K562 (cell line): ENCODE data around the gene L3MBTL1. TPM values are rescaled to one million over a fixed set of nuclear protein-coding genes. Genes with fewer than 3 reads are reported as not detected.

Experiments used
- BRCA1 ChIP-seq, 2 experiments: fragments of 450-650 bp in 1 of 2; sonication (generic) in 1 of 2; formaldehyde crosslinking in 1 of 2; IDR thresholded peaks; 2 replicates each; pipeline versions ENCODE4 v1.5.0 to v1.6.1; 2017 to 2020; ENCODE audit warnings: mild to moderate bottlenecking in 1 of 2, missing genetic modification reagents in 1 of 2
- CBX5 ChIP-seq: IDR thresholded peaks from 2 replicates; pipeline ENCODE4 v1.6.1; 2014; ENCODE audit warnings: low read depth, borderline replicate concordance
- DMBX1 ChIP-seq: fragments of 250-450 bp; sonication (Bioruptor Pico); IDR thresholded peaks from 2 replicates; pipeline ENCODE4 v1.8.0; 2022; ENCODE audit warnings: inconsistent platforms, mild to moderate bottlenecking, moderate library complexity, borderline replicate concordance
- ELF1 ChIP-seq: fragments of 200-800 bp; sonication (Bioruptor generic); IDR thresholded peaks from 2 replicates; pipeline ENCODE4 v1.6.1; 2016; ENCODE audit warnings: missing genetic modification characterization, missing compliant biosample characterization
- EP400 ChIP-seq: fragments of 450-650 bp; IDR thresholded peaks from 2 replicates; pipeline ENCODE4 v1.6.1; 2017; ENCODE audit warnings: antibody characterized with exemption, mild to moderate bottlenecking, moderate library complexity
- FIP1L1 ChIP-seq: fragments of 200-400 bp; formaldehyde crosslinking; IDR thresholded peaks from 2 replicates; pipeline ENCODE4 v1.6.1; 2018; ENCODE audit warnings: mild to moderate bottlenecking, low read depth, low read length; ENCODE audit not compliant: poor library complexity, severe bottlenecking
- FOS ChIP-seq: IDR thresholded peaks from 3 replicates; pipeline ENCODE4 v1.6.1; 2011; ENCODE audit not compliant: insufficient read length; ENCODE audit errors: extremely low read depth
- GTF2F1 ChIP-seq: IDR thresholded peaks from 2 replicates; pipeline ENCODE4 v1.6.1; 2011; ENCODE audit warnings: low read depth, low read length, improper control_type of control experiment
- HDAC3 ChIP-seq: fragments of 450-650 bp; IDR thresholded peaks from 2 replicates; pipeline ENCODE4 v1.6.1; 2018; ENCODE audit warnings: borderline replicate concordance, mild to moderate bottlenecking, moderate library complexity; ENCODE audit not compliant: partially characterized antibody
- HLTF ChIP-seq: fragments of 450-650 bp; IDR thresholded peaks from 2 replicates; pipeline ENCODE4 v1.6.1; 2016
- HNRNPK ChIP-seq: fragments of 200-400 bp; formaldehyde crosslinking; IDR thresholded peaks from one replicate; pipeline ENCODE4 v1.6.1; 2018; ENCODE audit warnings: mild to moderate bottlenecking, low read depth, low read length; ENCODE audit not compliant: poor library complexity, severe bottlenecking
- LCOR ChIP-seq: sonication (generic); formaldehyde crosslinking; IDR thresholded peaks from 2 replicates; pipeline ENCODE4 v1.8.0; 2022; ENCODE audit warnings: mild to moderate bottlenecking, missing genetic modification reagents
- NFATC3 ChIP-seq: fragments of 450-650 bp; IDR thresholded peaks from 2 replicates; pipeline ENCODE4 v1.6.1; 2017; ENCODE audit warnings: mild to moderate bottlenecking
- NFRKB ChIP-seq: fragments of 450-650 bp; IDR thresholded peaks from 2 replicates; pipeline ENCODE4 v1.6.1; 2016; ENCODE audit warnings: low read depth
- NR2C1 ChIP-seq, 2 experiments: fragments of 450-650 bp; IDR thresholded peaks; 2 replicates each; pipeline ENCODE4 v1.6.1; 2017; ENCODE audit warnings: mild to moderate bottlenecking in 2 of 2, antibody characterized with exemption in 1 of 2, inconsistent platforms in 1 of 2, missing compliant biosample characterization in 1 of 2, missing genetic modification characterization in 1 of 2
- NRF1 ChIP-seq, 2 experiments: fragments of 450-650 bp; IDR thresholded peaks in 1 of 2; conservative IDR thresholded peaks in 1 of 2; 2 replicates each; pipeline ENCODE4 v1.6.1; 2014; ENCODE audit warnings: mild to moderate bottlenecking in 2 of 2
- PHF8 ChIP-seq: fragments of 200-600 bp; sonication (generic); IDR thresholded peaks from 2 replicates; pipeline ENCODE4 v1.6.1; 2012; ENCODE audit warnings: mixed run types, mild to moderate bottlenecking, inconsistent platforms, low read length, moderate library complexity, borderline replicate concordance
- PTBP1 ChIP-seq: fragments of 200-400 bp; formaldehyde crosslinking; IDR thresholded peaks from 2 replicates; pipeline ENCODE4 v1.6.1; 2017; ENCODE audit warnings: low read depth, low read length
- RHOXF2B ChIP-seq: fragments of 250-450 bp; sonication (Bioruptor Pico); conservative IDR thresholded peaks from 2 replicates; pipeline ENCODE4 v1.5.1; 2021
- TSC22D4 ChIP-seq: fragments of 450-650 bp; IDR thresholded peaks from 2 replicates; pipeline ENCODE4 v1.6.1; 2016; ENCODE audit warnings: missing genetic modification characterization, missing biosample characterization, control low read depth
- ZNF217 ChIP-seq: sonication (generic); formaldehyde crosslinking; IDR thresholded peaks from 2 replicates; pipeline ENCODE4 v1.8.0; 2022; ENCODE audit warnings: mild to moderate bottlenecking, missing genetic modification reagents
- ZNF589 ChIP-seq: fragments of 200-800 bp; sonication (Bioruptor generic); IDR thresholded peaks from 2 replicates; pipeline ENCODE4 v1.6.1; 2016; ENCODE audit warnings: low read depth, missing genetic modification characterization, missing compliant biosample characterization
- ZNF79 ChIP-seq: fragments of 250-450 bp; sonication (Bioruptor Pico); IDR thresholded peaks from 2 replicates; pipeline ENCODE4 v1.4.0; 2020; ENCODE audit warnings: low read depth, mild to moderate bottlenecking, moderate library complexity
- polyA plus RNA-seq, 8 experiments: library from polyadenylated mRNA; depleted of rRNA in 4 of 8; stranded (reverse) in 5 of 8; unstranded in 3 of 8; fragments of >200 nt; fragmentation: Nextera tagmentation in 2 of 8; fragmentation: Illumina TruSeq in 1 of 8; extraction: Ambion mirVana in 2 of 8; extraction: Trizol in 1 of 8; gene quantifications; 2 replicates each; pipeline versions ENCODE4 v1.2.1 to v1.2.3, GENCODE V29; 2011 to 2014; ENCODE audit warnings: inconsistent platforms in 1 of 8, missing spikeins in 1 of 8
- total RNA-seq, 7 experiments: library from RNA; depleted of rRNA in 6 of 7; stranded (reverse); fragments of >200 nt in 6 of 7; fragmentation: Illumina TruSeq in 2 of 7; extraction: Trizol in 2 of 7; gene quantifications; 2 replicates each; pipeline versions ENCODE4 v1.2.1 to v1.2.3, GENCODE V29; 2011 to 2021; ENCODE audit warnings: low replicate concordance in 1 of 7
- TF ChIP-seq, protein P1 (sequence below): fragments of 450-650 bp; IDR thresholded peaks from 2 replicates; pipeline ENCODE4 v1.6.1; 2016; ENCODE audit warnings: missing biosample characterization, missing genetic modification characterization
- TF ChIP-seq, protein P2 (sequence below): sonication (generic); formaldehyde crosslinking; IDR thresholded peaks from 2 replicates; pipeline ENCODE4 v1.8.0; 2023; ENCODE audit warnings: mild to moderate bottlenecking, missing genetic modification reagents
- TF ChIP-seq, protein P3 (sequence below): fragments of 250-450 bp; sonication (Bioruptor Pico); IDR thresholded peaks from 2 replicates; pipeline ENCODE4 v1.8.0; 2022; ENCODE audit warnings: moderate library complexity, mild to moderate bottlenecking, inconsistent platforms

Gene L3MBTL1
- total and polyA plus RNA-seq, 9 of the 15 experiments (the other 6 are each of a cell fraction or from before 2014, with no cell fraction given): 0.77 to 10.0 (median 4.4) TPM

DNA sequence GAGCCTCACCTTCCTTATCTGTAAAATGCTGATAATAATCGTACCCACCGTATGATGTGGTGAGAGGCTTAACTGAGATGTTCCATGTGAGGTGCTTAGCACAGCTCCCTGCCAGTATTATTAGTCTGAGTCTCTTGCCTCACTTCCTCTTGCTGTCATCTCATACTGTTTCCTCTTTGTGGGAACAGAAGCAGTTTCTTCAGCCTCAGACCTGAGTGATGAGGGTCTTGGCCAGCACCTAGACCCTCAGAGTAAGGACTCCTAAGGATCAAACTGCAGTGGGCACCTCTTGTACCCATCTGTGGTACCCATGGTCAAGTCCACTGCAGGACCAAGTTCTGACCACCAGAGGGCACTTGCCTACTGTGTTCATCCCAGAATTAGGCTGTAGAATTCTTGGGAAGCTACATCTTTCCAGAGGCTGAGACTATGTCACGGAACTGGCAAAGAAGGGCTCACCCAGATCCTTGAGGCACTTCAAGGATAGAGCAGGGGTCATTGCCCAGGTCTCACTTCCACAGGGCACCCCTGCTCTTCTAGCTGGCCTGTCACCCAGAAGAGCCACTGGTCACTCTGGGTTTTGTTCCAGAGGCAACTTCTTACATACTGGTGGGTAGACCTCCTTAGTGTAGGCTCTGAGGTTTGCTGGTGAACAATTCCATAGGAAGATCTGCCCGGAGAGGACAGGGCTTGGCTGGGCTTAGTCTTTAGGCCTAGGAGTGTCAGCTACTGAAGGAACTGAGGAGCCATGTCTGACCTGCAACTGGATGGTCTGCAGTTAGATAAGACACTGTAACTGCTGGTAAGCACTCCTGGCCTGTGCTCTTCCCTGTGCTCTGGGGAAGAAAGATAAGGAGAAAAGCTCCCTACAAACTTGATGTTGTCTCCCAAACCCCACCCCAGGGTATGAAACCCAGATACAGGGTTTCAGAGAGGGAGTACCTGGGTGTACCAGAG is 30.7 kb downstream of the L3MBTL1 start (continued):
- peak; percentile 62; the same call in 1 of the 2 replicates for TF ChIP-seq ZNF589 (CRISPR knock-in tag)
- TF ChIP-seq NR2C1 (IDR thresholded peaks at IDR 0.05): no peak
- 0 out of 2 replicates have a peak, but pooled peaks have one; percentile 3 for TF ChIP-seq NR2C1 (tag; IDR thresholded peaks at IDR 0.05)
- TF ChIP-seq NFATC3: no peak
- no peak for TF ChIP-seq RHOXF2B (CRISPR knock-in tag)
- TF ChIP-seq NFRKB: no peak
- TF ChIP-seq, protein P1, sequence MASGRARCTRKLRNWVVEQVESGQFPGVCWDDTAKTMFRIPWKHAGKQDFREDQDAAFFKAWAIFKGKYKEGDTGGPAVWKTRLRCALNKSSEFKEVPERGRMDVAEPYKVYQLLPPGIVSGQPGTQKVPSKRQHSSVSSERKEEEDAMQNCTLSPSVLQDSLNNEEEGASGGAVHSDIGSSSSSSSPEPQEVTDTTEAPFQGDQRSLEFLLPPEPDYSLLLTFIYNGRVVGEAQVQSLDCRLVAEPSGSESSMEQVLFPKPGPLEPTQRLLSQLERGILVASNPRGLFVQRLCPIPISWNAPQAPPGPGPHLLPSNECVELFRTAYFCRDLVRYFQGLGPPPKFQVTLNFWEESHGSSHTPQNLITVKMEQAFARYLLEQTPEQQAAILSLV (tag): no peak
- no peak for TF ChIP-seq ZNF79
- TF ChIP-seq PTBP1: no peak
- no peak for TF ChIP-seq ZNF217
- TF ChIP-seq, protein P2, sequence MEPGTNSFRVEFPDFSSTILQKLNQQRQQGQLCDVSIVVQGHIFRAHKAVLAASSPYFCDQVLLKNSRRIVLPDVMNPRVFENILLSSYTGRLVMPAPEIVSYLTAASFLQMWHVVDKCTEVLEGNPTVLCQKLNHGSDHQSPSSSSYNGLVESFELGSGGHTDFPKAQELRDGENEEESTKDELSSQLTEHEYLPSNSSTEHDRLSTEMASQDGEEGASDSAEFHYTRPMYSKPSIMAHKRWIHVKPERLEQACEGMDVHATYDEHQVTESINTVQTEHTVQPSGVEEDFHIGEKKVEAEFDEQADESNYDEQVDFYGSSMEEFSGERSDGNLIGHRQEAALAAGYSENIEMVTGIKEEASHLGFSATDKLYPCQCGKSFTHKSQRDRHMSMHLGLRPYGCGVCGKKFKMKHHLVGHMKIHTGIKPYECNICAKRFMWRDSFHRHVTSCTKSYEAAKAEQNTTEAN: no peak
- TF ChIP-seq, protein P3, sequence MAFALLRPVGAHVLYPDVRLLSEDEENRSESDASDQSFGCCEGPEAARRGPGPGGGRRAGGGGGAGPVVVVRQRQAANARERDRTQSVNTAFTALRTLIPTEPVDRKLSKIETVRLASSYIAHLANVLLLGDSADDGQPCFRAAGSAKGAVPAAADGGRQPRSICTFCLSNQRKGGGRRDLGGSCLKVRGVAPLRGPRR (CRISPR knock-in tag): no peak
- TF ChIP-seq NRF1 (conservative IDR thresholded peaks at IDR 0.05 in 1 of 2, IDR thresholded peaks at IDR 0.05 in 1 of 2): no peak
- no peak for TF ChIP-seq HLTF
- peak; percentile 70 for TF ChIP-seq DMBX1 (CRISPR knock-in tag)
- TF ChIP-seq ELF1 (tag): no peak
- TF ChIP-seq BRCA1 (IDR thresholded peaks at IDR 0.05): no peak
- TF ChIP-seq BRCA1 (CRISPR knock-in tag; IDR thresholded peaks at IDR 0.05): no peak
- TF ChIP-seq CBX5: no peak
- TF ChIP-seq GTF2F1: no peak
- no peak for TF ChIP-seq HNRNPK
- TF ChIP-seq HDAC3: peak; percentile 50
- no peak for TF ChIP-seq EP400
- TF ChIP-seq FOS: no peak
- TF ChIP-seq TSC22D4 (tag): no peak
- 0 out of 2 replicates have a peak, but pooled peaks have one; percentile 43 for TF ChIP-seq LCOR (CRISPR knock-in tag)
- no peak for TF ChIP-seq FIP1L1
- TF ChIP-seq PHF8: no peak
